GM10248 (cell line): ENCODE data around the gene APLN.

ENCODE experiments used
- CTCF ChIA-PET: fragments of 300-600 bp; sonication (Branson Sonifier 250); formaldehyde crosslinking; extraction: SDS; loops from one replicate; lab custom pipeline; 2021; ENCODE audit warnings: antibody characterized with exemption; lab: Yijun Ruan, JAX
- POLR2A ChIA-PET: fragments of 350-650 bp; sonication (Branson Sonifier 250); formaldehyde crosslinking; extraction: SDS; loops from one replicate; lab custom pipeline; 2020; ENCODE audit warnings: antibody characterized with exemption; lab: Yijun Ruan, JAX
- DNase-seq: peaks from one replicate; pipeline ENCODE4 v3.0.0; 2012; ENCODE audit errors: extremely low spot score
- CTCF ChIP-seq: IDR thresholded peaks from 2 replicates; pipeline ENCODE4 v1.5.1; 2012; ENCODE audit warnings: mild to moderate bottlenecking, low read depth; ENCODE audit errors: extremely low read depth, missing control alignments, control extremely low read depth

The APLN gene

GRCh38 chrX:129651756-129652564, 2.8 kb downstream of the APLN start:
- no peak for DNase-seq
- ChIA-PET CTCF (interaction anchor here (1.4 kb wide), 1 partner anchor 16 kb away, joined by 4 read pairs; no protein-coding TSS in a partner anchor), POLR2A (no interaction called here)
- no peak for TF ChIP-seq CTCF

GRCh38 chrX:129650821-129651510, 3.8 kb downstream of the APLN start:
- ChIA-PET POLR2A (no interaction called here), CTCF (interaction anchor here (1.1 to 1.4 kb wide), 2 partner anchors 10 to 15 kb away, joined by 3 to 4 read pairs; no protein-coding TSS in a partner anchor)
- DNase-seq = no peak

GRCh38 chrX:129650183-129650689, 4.5 kb downstream of the APLN start:
- ChIA-PET CTCF (interaction anchor here (1.1 to 1.4 kb wide), 2 partner anchors 9 to 15 kb away, joined by 3 to 4 read pairs; no protein-coding TSS in a partner anchor), POLR2A (no interaction called here)
- no peak for DNase-seq
- no peak for TF ChIP-seq CTCF

More at GRCh38 chrX:129650821-129651510, 3.8 kb downstream of the APLN start:
- no peak for TF ChIP-seq CTCF

- ChIA-PET POLR2A (no interaction called here), CTCF (interaction anchor here (1.0 kb wide), 1 partner anchor 13 kb away, joined by 3 read pairs; no protein-coding TSS in a partner anchor)
- no peak for DNase-seq
- TF ChIP-seq CTCF = no peak
These were observed 5.2 kb downstream of the APLN start for GRCh38 chrX:129649268-129650182.

- ChIA-PET POLR2A (no interaction called here), CTCF (interaction anchor here (1.0 kb wide), 2 partner anchors 12 to 13 kb away, joined by 3 to 4 read pairs; no protein-coding TSS in a partner anchor)
- no peak for DNase-seq
- TF ChIP-seq CTCF = no peak
These were observed 6.1 kb downstream of the APLN start for GRCh38 chrX:129648514-129649267.
